Measurements from ENCODE around the gene DHRS7C.

DNA sequence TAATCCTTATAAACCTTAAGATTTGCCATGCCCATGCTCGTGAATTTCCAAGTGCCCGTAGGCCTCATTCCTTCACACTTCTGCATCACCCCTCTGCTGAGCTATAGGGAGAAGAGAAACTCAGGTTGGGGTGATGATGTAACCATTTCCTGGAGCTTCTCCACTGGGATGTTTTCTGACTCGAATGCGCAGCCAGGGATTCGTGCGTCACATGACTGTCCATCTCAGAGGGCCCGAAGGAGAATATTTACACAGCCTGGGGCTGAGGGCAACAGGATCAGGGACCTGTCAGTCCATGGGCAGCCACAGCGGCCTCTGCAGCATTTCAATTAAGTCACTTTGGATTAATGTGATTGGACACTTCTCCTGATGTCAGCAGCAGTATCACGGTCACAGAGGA lies 21.8 kb upstream of the DHRS7C start:
- TF ChIP-seq, protein P1, sequence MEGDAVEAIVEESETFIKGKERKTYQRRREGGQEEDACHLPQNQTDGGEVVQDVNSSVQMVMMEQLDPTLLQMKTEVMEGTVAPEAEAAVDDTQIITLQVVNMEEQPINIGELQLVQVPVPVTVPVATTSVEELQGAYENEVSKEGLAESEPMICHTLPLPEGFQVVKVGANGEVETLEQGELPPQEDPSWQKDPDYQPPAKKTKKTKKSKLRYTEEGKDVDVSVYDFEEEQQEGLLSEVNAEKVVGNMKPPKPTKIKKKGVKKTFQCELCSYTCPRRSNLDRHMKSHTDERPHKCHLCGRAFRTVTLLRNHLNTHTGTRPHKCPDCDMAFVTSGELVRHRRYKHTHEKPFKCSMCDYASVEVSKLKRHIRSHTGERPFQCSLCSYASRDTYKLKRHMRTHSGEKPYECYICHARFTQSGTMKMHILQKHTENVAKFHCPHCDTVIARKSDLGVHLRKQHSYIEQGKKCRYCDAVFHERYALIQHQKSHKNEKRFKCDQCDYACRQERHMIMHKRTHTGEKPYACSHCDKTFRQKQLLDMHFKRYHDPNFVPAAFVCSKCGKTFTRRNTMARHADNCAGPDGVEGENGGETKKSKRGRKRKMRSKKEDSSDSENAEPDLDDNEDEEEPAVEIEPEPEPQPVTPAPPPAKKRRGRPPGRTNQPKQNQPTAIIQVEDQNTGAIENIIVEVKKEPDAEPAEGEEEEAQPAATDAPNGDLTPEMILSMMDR (IDR thresholded peaks at IDR 0.05): no peak
- no peak for TF ChIP-seq POLR2A (IDR thresholded peaks at IDR 0.05)
